Measurements from ENCODE around the gene SLC33A1. TPM values are rescaled to one million over a fixed set of nuclear protein-coding genes. Genes with fewer than 3 reads are reported as not detected.

Gene SLC33A1
- total and polyA plus RNA-seq, 4 donors = 13.8 to 75.2 (median 27.0) TPM

DNA sequence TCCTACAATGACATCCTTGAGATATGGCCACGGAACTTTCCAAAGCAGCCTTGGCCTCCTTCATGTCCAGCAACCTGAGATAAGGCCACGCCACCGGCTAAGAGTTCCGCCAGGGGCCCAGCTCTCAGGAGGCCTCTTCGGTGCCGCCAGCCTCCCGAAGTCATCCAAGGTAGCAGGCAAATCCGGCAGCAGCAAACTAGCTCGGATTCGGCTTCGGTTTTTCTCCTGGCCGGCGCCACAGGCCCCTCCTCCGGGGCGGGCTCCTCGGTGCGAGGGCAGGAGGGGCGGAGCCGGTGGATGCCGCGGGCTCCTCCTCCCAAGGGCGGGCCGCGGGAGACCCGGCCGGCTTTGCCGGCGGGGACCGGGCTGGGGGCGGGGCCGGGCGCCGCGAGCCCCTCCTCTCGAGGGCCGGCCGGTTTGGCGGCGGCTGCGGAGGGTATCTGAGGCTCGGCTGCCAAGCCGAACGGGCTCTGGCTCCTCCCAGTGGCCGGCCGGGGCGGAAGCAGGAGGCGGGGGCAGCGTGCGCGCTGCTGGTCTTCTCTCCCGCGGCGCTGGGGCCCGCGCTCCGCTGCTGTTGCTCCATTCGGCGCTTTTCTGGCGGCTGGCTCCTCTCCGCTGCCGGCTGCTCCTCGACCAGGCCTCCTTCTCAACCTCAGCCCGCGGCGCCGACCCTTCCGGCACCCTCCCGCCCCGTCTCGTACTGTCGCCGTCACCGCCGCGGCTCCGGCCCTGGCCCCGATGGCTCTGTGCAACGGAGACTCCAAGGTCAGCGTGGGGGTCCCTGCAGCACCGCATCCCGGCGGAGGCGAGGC lies 16.1 kb upstream of the SLC33A1 start, which contains the start of gene GMPS (continued):
- TF ChIP-seq, protein P1, sequence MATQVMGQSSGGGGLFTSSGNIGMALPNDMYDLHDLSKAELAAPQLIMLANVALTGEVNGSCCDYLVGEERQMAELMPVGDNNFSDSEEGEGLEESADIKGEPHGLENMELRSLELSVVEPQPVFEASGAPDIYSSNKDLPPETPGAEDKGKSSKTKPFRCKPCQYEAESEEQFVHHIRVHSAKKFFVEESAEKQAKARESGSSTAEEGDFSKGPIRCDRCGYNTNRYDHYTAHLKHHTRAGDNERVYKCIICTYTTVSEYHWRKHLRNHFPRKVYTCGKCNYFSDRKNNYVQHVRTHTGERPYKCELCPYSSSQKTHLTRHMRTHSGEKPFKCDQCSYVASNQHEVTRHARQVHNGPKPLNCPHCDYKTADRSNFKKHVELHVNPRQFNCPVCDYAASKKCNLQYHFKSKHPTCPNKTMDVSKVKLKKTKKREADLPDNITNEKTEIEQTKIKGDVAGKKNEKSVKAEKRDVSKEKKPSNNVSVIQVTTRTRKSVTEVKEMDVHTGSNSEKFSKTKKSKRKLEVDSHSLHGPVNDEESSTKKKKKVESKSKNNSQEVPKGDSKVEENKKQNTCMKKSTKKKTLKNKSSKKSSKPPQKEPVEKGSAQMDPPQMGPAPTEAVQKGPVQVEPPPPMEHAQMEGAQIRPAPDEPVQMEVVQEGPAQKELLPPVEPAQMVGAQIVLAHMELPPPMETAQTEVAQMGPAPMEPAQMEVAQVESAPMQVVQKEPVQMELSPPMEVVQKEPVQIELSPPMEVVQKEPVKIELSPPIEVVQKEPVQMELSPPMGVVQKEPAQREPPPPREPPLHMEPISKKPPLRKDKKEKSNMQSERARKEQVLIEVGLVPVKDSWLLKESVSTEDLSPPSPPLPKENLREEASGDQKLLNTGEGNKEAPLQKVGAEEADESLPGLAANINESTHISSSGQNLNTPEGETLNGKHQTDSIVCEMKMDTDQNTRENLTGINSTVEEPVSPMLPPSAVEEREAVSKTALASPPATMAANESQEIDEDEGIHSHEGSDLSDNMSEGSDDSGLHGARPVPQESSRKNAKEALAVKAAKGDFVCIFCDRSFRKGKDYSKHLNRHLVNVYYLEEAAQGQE (IDR thresholded peaks at IDR 0.05) = peak; percentile 71
- TF ChIP-seq, protein P2, sequence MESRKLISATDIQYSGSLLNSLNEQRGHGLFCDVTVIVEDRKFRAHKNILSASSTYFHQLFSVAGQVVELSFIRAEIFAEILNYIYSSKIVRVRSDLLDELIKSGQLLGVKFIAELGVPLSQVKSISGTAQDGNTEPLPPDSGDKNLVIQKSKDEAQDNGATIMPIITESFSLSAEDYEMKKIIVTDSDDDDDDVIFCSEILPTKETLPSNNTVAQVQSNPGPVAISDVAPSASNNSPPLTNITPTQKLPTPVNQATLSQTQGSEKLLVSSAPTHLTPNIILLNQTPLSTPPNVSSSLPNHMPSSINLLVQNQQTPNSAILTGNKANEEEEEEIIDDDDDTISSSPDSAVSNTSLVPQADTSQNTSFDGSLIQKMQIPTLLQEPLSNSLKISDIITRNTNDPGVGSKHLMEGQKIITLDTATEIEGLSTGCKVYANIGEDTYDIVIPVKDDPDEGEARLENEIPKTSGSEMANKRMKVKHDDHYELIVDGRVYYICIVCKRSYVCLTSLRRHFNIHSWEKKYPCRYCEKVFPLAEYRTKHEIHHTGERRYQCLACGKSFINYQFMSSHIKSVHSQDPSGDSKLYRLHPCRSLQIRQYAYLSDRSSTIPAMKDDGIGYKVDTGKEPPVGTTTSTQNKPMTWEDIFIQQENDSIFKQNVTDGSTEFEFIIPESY (IDR thresholded peaks at IDR 0.05) = no peak
- TF ChIP-seq EGR1 (IDR thresholded peaks at IDR 0.05; ENCODE audit: low read depth in 2 of 2) (no peak), GABPA (IDR thresholded peaks at IDR 0.05 in 1 of 2, conservative IDR thresholded peaks at IDR 0.05 in 1 of 2) (no peak)

GRCh38 chr3:155869691-155870090 lies 15.5 kb upstream of the SLC33A1 start:
- peak overlapping the region; percentile 19 to 56 (median 42) for H3K4me3 ChIP-seq (ENCODE audit: low read depth in 1 of 3, low read length in 3 of 3)
- peak overlapping the region; percentile 28 to 64 for H3K27ac ChIP-seq (ENCODE audit: low read depth in 1 of 2, low read length in 2 of 2)
- no peak for DNase-seq (ENCODE audit: low spot score)
- peaks cover 0 to 20% (median 17%) of the 10 kb centered on the region in 4 donors for H3K4me1 ChIP-seq (ENCODE audit: control insufficient read depth in 4 of 4, insufficient read depth in 4 of 4, low read length in 3 of 4)
- no peaks in the 10 kb centered on the region for H3K9me3 ChIP-seq (ENCODE audit: control insufficient read depth in 4 of 4, low read length in 3 of 4)
- TF ChIP-seq TAF1 (conservative IDR thresholded peaks at IDR 0.05) (no peak), NR2F2 (IDR thresholded peaks at IDR 0.05) (no peak), JUND (IDR thresholded peaks at IDR 0.05) (no peak), HNF4A (conservative IDR thresholded peaks at IDR 0.05) (no peak)
- TF ChIP-seq, protein P1 (IDR thresholded peaks at IDR 0.05) = no peak
- TF ChIP-seq, protein P2 (IDR thresholded peaks at IDR 0.05) = no peak
- no peaks in the 10 kb centered on the region for H3K36me3 ChIP-seq (ENCODE audit: control insufficient read depth in 4 of 4, insufficient read depth in 3 of 4, low read depth in 1 of 4, low read length in 3 of 4)
- H3K27me3 ChIP-seq (ENCODE audit: control insufficient read depth in 4 of 4, insufficient read depth in 4 of 4, low read length in 3 of 4) = no peaks in the 10 kb centered on the region
- WGBS = 43% methylated on average over 3 of the region's 3 CpGs
- peak overlapping the region; percentile 9 to 92 for H3K9ac ChIP-seq (ENCODE audit: low read depth in 1 of 2, low read length in 2 of 2)
